Measurements from ENCODE around the gene ECE2.

ECE2 gene

DNA sequence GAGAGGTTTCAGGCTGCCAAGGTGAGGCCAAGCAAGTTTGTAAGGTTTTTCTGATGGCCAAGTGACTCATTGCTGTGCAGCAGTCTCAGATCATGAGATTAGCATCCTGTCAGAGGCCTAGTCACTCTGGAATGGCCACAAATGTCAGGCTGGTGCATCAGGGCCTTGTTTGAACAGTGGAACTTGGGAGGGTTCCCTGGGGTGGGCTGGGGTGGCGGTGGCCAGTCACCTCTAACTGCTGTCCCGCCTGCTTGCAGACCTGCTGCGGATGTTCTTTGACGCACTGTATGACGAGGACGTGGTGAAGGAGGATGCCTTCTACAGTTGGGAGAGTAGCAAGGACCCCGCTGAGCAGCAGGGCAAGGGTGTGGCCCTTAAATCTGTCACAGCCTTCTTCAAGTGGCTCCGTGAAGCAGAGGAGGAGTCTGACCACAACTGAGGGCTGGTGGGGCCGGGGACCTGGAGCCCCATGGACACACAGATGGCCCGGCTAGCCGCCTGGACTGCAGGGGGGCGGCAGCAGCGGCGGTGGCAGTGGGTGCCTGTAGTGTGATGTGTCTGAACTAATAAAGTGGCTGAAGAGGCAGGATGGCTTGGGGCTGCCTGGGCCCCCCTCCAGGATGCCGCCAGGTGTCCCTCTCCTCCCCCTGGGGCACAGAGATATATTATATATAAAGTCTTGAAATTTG, 58.8 kb downstream of the ECE2 start:
- DNase-seq (ENCODE audit: low read depth), result no peak
- TF ChIP-seq, protein P1, sequence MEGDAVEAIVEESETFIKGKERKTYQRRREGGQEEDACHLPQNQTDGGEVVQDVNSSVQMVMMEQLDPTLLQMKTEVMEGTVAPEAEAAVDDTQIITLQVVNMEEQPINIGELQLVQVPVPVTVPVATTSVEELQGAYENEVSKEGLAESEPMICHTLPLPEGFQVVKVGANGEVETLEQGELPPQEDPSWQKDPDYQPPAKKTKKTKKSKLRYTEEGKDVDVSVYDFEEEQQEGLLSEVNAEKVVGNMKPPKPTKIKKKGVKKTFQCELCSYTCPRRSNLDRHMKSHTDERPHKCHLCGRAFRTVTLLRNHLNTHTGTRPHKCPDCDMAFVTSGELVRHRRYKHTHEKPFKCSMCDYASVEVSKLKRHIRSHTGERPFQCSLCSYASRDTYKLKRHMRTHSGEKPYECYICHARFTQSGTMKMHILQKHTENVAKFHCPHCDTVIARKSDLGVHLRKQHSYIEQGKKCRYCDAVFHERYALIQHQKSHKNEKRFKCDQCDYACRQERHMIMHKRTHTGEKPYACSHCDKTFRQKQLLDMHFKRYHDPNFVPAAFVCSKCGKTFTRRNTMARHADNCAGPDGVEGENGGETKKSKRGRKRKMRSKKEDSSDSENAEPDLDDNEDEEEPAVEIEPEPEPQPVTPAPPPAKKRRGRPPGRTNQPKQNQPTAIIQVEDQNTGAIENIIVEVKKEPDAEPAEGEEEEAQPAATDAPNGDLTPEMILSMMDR (IDR thresholded peaks at IDR 0.05; ENCODE audit: control insufficient read depth, insufficient read depth, low read depth, low read length, missing control alignments), result no peak

DNA sequence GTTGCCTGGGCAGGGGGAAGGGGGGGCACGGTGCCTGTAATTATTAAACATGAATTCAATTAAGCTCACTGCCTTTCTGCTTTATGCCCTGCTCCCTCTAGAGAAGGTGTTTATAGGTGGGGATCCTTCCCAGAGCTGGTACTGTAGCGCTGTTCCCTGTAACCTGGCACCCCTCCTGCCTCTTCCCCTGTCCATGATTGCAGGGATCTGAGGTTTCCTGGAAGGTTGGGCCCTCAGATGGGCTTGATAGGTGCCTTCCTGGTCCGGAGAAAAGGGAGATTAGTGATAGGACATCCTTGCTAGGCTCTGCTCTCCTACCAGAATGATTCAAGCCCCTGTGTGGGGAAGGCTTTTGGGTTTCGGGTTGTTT, 59.5 kb downstream of the ECE2 start:
- DNase-seq (ENCODE audit: low read depth), result no peak
- peak overlapping the region; percentile 61; the same call in 1 of the 2 replicates for H3K4me3 ChIP-seq (ENCODE audit: control insufficient read depth, low read depth, low read length)
- TF ChIP-seq, protein P1 (IDR thresholded peaks at IDR 0.05; ENCODE audit: control insufficient read depth, insufficient read depth, low read depth, low read length, missing control alignments), result no peak

More for the DNA sequence above, 58.8 kb downstream of the ECE2 start:
- H3K4me3 ChIP-seq (ENCODE audit: control insufficient read depth, low read depth, low read length), result no peak overlapping the region

- no peak for DNase-seq (ENCODE audit: low read depth)
- H3K4me3 ChIP-seq (ENCODE audit: control insufficient read depth, low read depth, low read length), result peak overlapping the region; percentile 61
- TF ChIP-seq, protein P1 (IDR thresholded peaks at IDR 0.05; ENCODE audit: control insufficient read depth, insufficient read depth, low read depth, low read length, missing control alignments), result no peak
Measured at GRCh38 chr3:184335661-184336546, 60.1 kb downstream of the ECE2 start.

DNA sequence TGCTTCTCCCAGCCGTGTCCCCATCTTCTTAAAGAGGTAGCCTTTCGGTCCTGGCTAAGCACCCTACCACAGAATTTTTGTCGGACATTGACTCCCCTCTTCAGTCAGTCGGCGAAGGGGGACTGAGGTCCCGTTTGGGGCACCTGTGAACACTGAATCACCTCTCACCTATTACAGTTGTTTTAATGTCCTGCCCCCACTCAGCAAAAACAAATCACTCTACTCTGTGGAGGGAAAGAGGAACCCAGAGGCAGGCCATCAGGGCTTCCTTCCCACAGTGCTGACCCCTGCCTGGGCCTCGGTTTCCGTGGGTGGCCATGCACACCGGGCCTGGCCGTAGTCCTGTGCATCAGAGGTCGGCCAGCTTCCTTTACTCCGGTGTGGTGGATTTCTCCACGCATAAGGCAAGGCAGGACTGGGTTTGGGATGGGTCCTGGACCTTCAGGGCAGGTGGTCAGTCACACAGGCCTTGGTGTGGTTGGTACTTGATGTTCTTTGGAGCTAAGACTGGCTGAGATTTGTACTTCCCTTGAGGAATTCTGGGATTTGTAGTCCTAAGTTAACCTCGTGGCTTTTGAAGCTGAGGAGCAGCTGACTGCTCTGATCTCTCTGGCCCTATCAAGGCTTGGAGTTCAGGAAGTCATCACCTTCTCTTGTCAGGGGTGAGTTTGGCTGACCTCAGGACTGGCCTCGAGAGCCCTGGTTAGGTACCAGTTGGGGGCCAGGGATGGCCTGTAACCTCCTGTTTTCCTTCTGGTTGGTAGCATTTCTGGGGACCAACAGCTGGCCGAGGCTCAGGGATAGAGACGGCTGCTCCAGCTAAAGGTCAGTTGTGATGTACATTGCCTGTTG, 61.0 kb downstream of the ECE2 start:
- no peak for DNase-seq (ENCODE audit: low read depth)
- TF ChIP-seq, protein P1 (IDR thresholded peaks at IDR 0.05; ENCODE audit: control insufficient read depth, insufficient read depth, low read depth, low read length, missing control alignments), result no peak

DNA sequence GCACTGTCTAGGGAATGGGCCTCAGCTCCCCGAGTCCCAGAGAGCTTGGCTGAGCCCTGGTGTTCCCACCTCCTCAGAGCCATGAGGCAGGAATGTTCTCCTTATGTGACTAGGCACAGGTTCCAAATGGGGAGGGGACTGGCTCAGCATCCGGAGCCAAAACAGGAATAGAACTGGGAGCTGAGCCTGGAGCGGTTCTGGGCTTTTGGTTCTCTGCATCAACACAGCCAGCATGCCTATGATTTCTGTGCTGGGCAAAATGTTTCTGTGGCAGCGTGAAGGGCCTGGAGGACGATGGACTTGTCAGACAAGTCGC, 61.5 kb downstream of the ECE2 start, which contains the start of gene FAM131A:
FAM131A (plus strand) TSS at position 202 of the 316 bp plus-strand sequence; CDS start at position 233, 31 bp downstream.
- no peak for DNase-seq (ENCODE audit: low read depth)
- peak within 1 kb of the TSS; percentile 61 for H3K4me3 ChIP-seq (ENCODE audit: control insufficient read depth, low read depth, low read length)
- TF ChIP-seq, protein P1 (IDR thresholded peaks at IDR 0.05; ENCODE audit: control insufficient read depth, insufficient read depth, low read depth, low read length, missing control alignments), result no peak

More for the DNA sequence above, 61.0 kb downstream of the ECE2 start:
- peak overlapping the region; percentile 61 for H3K4me3 ChIP-seq (ENCODE audit: control insufficient read depth, low read depth, low read length)

DNA sequence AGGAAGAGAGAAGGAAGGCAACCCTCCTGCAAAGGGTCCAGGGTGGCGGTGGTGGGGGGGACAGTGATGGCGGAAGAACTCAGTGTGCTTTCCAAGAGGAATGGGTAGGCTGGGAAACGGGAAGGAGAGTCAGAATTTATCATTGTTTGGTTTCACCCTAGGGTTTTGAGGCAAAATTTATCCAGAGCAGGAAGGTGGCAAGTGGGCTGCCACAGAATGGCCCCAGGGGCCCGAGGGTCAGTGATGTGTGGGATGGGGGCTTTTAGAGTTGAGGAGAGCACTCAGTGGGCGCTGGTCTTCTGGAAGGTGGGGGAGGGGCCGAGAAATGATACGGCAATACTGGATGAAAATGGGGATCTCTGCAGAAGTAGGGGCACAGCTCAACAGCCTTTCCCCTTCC, 62.2 kb downstream of the ECE2 start:
- no peak for DNase-seq (ENCODE audit: low read depth)
- TF ChIP-seq, protein P1 (IDR thresholded peaks at IDR 0.05; ENCODE audit: control insufficient read depth, insufficient read depth, low read depth, low read length, missing control alignments), result no peak
- H3K4me3 ChIP-seq (ENCODE audit: control insufficient read depth, low read depth, low read length), result no peak overlapping the region

Measured in AG09309 (cell line).